CD4-positive, alpha-beta T cell (primary cell): ENCODE measurements around the gene AMPH. TPM values are rescaled to one million over a fixed set of nuclear protein-coding genes. Genes with fewer than 3 reads are reported as not detected.

Source experiments
- ATAC-seq: fragments of 200-7000 bp; cut with Tn5 transposase; one replicate; pipeline ENCODE4 v1.10.0; 2022; ENCODE audit warnings: mild to moderate bottlenecking; ENCODE audit not compliant: poor library complexity
- CTCF ChIA-PET: fragments of 350-600 bp; sonication (Branson Sonifier 250); formaldehyde crosslinking; loops from one replicate; lab custom pipeline; 2021; ENCODE audit warnings: antibody characterized with exemption, inconsistent platforms; lab: Charles Lee
- POLR2A ChIA-PET: fragments of 350-600 bp; sonication (Branson Sonifier 250); formaldehyde crosslinking; loops from one replicate; lab custom pipeline; 2021; ENCODE audit warnings: antibody characterized with exemption, inconsistent platforms; lab: Charles Lee
- DNase-seq, 14 experiments: peaks; one replicate each; pipeline ENCODE4 v3.0.0-alpha.2; 2013 to 2020; ENCODE audit warnings: mixed read lengths in 2 of 14
- H3K27ac ChIP-seq, 2 donors: one replicate each; pipeline versions ENCODE4 v1.5.1 to v1.7.0; 2013; ENCODE audit warnings: low read length in 2 of 2, low read depth in 1 of 2, mild to moderate bottlenecking in 1 of 2
- H3K27me3 ChIP-seq, 2 experiments: 1 replicate in 1 of 2; 2 replicates in 1 of 2; pipeline versions ENCODE4 v1.6.1 to v1.7.0; 2013; ENCODE audit warnings: low read length in 2 of 2, control low read depth in 1 of 2, mild to moderate bottlenecking in 1 of 2, moderate library complexity in 1 of 2; ENCODE audit not compliant: insufficient read depth in 2 of 2, control insufficient read depth in 1 of 2
- H3K36me3 ChIP-seq: one replicate; pipeline ENCODE4 v1.6.1; 2013; ENCODE audit warnings: low read length, control low read depth; ENCODE audit not compliant: insufficient read depth
- H3K4me1 ChIP-seq: one replicate; pipeline ENCODE4 v1.6.1; 2013; ENCODE audit warnings: low read length, control low read depth; ENCODE audit not compliant: insufficient read depth
- H3K4me3 ChIP-seq: one replicate; pipeline ENCODE4 v1.5.1; 2013; ENCODE audit warnings: mild to moderate bottlenecking, low read length, moderate library complexity
- H3K9me3 ChIP-seq, 2 experiments: 1 replicate in 1 of 2; 2 replicates in 1 of 2; pipeline versions ENCODE4 v1.6.1 to v1.7.0; 2013; ENCODE audit warnings: low read length in 2 of 2, mild to moderate bottlenecking in 2 of 2, control low read depth in 1 of 2, moderate library complexity in 1 of 2; ENCODE audit not compliant: control insufficient read depth in 1 of 2, insufficient read depth in 1 of 2
- H3K27ac Mint-ChIP-seq: one replicate; pipeline ENCODE4 v1.8.0; 2020; ENCODE audit warnings: mixed read lengths
- H3K27me3 Mint-ChIP-seq: one replicate; pipeline ENCODE4 v1.8.0; 2021; ENCODE audit warnings: mixed read lengths
- H3K36me3 Mint-ChIP-seq: one replicate; pipeline ENCODE4 v1.8.0; 2021; ENCODE audit warnings: low read depth, mixed read lengths
- H3K4me1 Mint-ChIP-seq: one replicate; pipeline ENCODE4 v1.8.0; 2021; ENCODE audit warnings: low read depth, mixed read lengths
- H3K4me3 Mint-ChIP-seq: one replicate; pipeline ENCODE4 v1.8.0; 2020; ENCODE audit warnings: mild to moderate bottlenecking, mixed read lengths
- H3K9me3 Mint-ChIP-seq: one replicate; pipeline ENCODE4 v1.8.0; 2020; ENCODE audit warnings: mixed read lengths
- intact Hi-C, 2 experiments: fragments of 100-400 bp; cut with DNase I in 1 of 2; cut with micrococcal nuclease in 1 of 2; formaldehyde crosslinking; loops; one replicate each; pipeline versions ENCODE4 v1.15.1 to v1.9.0; 2023 to 2025; cut with DNase I, micrococcal nuclease
- total RNA-seq, 174 experiments: library from RNA in 2 of 174; stranded (reverse) in 2 of 174; gene quantifications; one replicate each; pipeline ENCODE4 v1.2.3 and lab custom pipeline; 2021 to 2026
- TF ChIP-seq, protein P1 (sequence below): fragments of 200-600 bp; IDR thresholded peaks from one replicate; pipeline ENCODE4 v1.8.0; 2022; ENCODE audit warnings: antibody characterized with exemption, mild to moderate bottlenecking

Gene AMPH
- total RNA-seq, 2 experiments from 2014 or later: not detected

DNA sequence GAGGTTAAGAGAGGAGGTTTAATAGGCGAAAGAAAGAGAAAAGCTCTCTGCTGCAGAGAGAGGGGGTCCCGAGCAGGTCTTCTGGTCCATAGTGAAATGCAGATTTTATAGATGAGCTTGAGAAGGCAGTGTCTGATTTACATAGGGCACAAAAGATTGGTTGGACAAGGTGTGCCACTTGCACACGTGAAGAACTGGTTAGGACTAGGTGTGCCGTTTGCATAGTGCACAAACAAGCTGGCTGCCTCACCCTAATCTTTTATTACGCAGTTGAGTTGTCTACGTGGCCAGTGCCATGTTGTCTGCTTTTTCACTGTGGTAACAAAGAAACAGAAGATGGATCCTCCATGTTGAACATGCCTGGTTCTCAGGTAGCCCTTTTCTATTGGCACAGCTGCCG lies 82.6 kb downstream of the AMPH start:
- ChIA-PET POLR2A (no interaction called here), CTCF (no interaction called here)
- no peaks in the 10 kb centered on the region for H3K9me3 ChIP-seq
- H3K36me3 ChIP-seq: no peaks in the 10 kb centered on the region
- TF ChIP-seq, protein P1, sequence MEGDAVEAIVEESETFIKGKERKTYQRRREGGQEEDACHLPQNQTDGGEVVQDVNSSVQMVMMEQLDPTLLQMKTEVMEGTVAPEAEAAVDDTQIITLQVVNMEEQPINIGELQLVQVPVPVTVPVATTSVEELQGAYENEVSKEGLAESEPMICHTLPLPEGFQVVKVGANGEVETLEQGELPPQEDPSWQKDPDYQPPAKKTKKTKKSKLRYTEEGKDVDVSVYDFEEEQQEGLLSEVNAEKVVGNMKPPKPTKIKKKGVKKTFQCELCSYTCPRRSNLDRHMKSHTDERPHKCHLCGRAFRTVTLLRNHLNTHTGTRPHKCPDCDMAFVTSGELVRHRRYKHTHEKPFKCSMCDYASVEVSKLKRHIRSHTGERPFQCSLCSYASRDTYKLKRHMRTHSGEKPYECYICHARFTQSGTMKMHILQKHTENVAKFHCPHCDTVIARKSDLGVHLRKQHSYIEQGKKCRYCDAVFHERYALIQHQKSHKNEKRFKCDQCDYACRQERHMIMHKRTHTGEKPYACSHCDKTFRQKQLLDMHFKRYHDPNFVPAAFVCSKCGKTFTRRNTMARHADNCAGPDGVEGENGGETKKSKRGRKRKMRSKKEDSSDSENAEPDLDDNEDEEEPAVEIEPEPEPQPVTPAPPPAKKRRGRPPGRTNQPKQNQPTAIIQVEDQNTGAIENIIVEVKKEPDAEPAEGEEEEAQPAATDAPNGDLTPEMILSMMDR: no peak
- H3K4me1 ChIP-seq: no peaks in the 10 kb centered on the region
- Mint-ChIP-seq H3K27me3 (peaks cover 12% of the 10 kb centered on the region), H3K9me3 (no peaks in the 10 kb centered on the region), H3K36me3 (no peaks in the 10 kb centered on the region), H3K4me1 (no peaks in the 10 kb centered on the region), H3K4me3 (no peak overlapping the region), H3K27ac (no peak overlapping the region)
- no peak for DNase-seq
- no peak overlapping the region for H3K4me3 ChIP-seq
- H3K27ac ChIP-seq: no peak overlapping the region
- H3K27me3 ChIP-seq: no peaks in the 10 kb centered on the region
- intact Hi-C loops: no loop called here
- no peak for ATAC-seq

DNA sequence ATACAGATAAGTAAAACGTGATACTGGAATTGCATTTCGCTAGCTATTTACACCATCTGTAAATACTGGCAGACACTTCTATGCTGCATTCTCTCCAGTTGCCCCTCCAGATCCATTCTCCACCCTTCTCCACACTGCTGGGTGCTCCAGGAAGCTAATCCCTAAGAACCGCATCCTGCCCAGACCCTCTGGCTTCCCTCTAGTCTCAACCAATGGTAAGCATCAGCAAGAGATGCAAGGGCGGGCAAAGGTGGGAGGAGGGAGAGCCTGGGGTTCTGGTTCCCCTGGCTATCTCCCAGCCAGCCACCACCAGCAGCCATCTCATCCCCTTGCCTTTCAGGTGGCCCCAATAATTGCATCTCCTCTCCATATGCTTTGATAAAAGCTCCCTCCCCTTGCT lies 84.4 kb downstream of the AMPH start:
- no peak overlapping the region for H3K4me3 Mint-ChIP-seq
- no peaks in the 10 kb centered on the region for H3K27me3 ChIP-seq
- ATAC-seq (no peak), DNase-seq (no peak)
- no peaks in the 10 kb centered on the region for H3K4me1 ChIP-seq
- H3K4me3 ChIP-seq: no peak overlapping the region
- H3K36me3 Mint-ChIP-seq: no peaks in the 10 kb centered on the region
- no peaks in the 10 kb centered on the region for H3K4me1 Mint-ChIP-seq
- ChIA-PET POLR2A (no interaction called here), CTCF (no interaction called here)
- H3K36me3 ChIP-seq: no peaks in the 10 kb centered on the region
- H3K27ac ChIP-seq: no peak overlapping the region
- intact Hi-C loops: no loop called here
- TF ChIP-seq, protein P1: no peak
- no peaks in the 10 kb centered on the region for H3K9me3 Mint-ChIP-seq
- peaks cover 12% of the 10 kb centered on the region for H3K27me3 Mint-ChIP-seq
- H3K27ac Mint-ChIP-seq: no peak overlapping the region
- no peaks in the 10 kb centered on the region for H3K9me3 ChIP-seq

DNA sequence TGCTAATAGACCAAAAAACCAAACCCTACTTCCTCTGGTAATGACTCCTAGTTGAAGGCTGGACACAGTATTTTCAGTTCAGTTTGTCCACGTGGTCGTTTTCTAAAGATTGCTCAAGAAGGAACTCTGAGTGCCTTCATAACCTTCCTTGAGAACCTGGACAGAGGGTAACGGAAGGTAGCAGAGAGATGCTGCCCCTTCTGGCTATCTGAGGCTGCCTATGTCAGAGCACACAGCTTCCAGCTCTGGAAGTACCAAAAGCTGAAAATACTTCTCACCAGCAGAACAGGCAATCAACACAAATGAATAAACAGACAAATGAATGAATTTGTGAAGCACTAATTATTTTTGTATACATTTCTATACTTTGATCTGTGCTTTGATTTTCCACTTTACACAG lies 85.2 kb downstream of the AMPH start:
- TF ChIP-seq, protein P1: no peak
- no peak overlapping the region for H3K27ac Mint-ChIP-seq
- no peaks in the 10 kb centered on the region for H3K36me3 Mint-ChIP-seq
- intact Hi-C loops: no loop called here
- no peak overlapping the region for H3K27ac ChIP-seq
- no peaks in the 10 kb centered on the region for H3K4me1 ChIP-seq
- no peaks in the 10 kb centered on the region for H3K9me3 ChIP-seq
- DNase-seq (no peak), ATAC-seq (no peak)
- H3K27me3 Mint-ChIP-seq: peaks cover 12% of the 10 kb centered on the region
- H3K4me1 Mint-ChIP-seq: no peaks in the 10 kb centered on the region
- ChIA-PET POLR2A (no interaction called here), CTCF (interaction anchor here (0.6 kb wide), 1 partner anchor 22 kb away, joined by 3 read pairs; no protein-coding TSS in a partner anchor)
- no peaks in the 10 kb centered on the region for H3K9me3 Mint-ChIP-seq
- H3K36me3 ChIP-seq: no peaks in the 10 kb centered on the region
- no peak overlapping the region for H3K4me3 Mint-ChIP-seq
- H3K4me3 ChIP-seq: no peak overlapping the region
- H3K27me3 ChIP-seq: no peaks in the 10 kb centered on the region
